Stimulated activated CD4-positive, alpha-beta T cell treated with anti-CD3 and anti-CD28 coated beads, Interleukin-1b, Interleukin-23, amount 100 ng/mL, for 4 hours (primary cell): ENCODE results near the gene BTG2.
A peak's percentile ranks its signal among the peaks of the same experiment; 100 is the strongest.

Experiments used
- DNase-seq, 2 donors: peaks; one replicate each; pipeline ENCODE4 v3.0.0-alpha.2; 2020; ENCODE audit warnings: low read depth in 2 of 2

BTG2 gene

DNA sequence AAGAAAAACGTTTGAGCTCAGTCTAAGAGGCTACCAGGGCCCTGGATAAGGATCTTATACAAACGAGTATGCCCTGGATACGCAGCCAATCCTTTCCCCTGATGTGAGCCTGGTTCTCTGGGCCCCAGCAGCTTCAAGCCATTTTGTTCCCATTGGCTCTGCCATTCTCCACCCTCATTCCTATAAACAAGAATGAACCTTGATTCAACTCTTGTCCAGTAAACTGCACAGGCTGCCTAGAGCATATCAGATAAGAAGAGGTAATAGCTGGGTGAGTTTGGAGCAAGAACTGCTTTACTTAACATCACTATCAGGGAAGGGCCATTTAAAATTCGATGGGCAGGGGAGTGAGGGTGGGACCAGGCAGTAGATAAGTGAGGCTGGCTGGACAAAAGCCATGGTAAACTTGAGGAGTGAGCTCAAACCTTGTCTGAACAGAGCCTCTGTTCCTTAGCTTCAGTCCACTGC lies 11.3 kb downstream of the BTG2 start:
- DNase-seq, result no peak

DNA sequence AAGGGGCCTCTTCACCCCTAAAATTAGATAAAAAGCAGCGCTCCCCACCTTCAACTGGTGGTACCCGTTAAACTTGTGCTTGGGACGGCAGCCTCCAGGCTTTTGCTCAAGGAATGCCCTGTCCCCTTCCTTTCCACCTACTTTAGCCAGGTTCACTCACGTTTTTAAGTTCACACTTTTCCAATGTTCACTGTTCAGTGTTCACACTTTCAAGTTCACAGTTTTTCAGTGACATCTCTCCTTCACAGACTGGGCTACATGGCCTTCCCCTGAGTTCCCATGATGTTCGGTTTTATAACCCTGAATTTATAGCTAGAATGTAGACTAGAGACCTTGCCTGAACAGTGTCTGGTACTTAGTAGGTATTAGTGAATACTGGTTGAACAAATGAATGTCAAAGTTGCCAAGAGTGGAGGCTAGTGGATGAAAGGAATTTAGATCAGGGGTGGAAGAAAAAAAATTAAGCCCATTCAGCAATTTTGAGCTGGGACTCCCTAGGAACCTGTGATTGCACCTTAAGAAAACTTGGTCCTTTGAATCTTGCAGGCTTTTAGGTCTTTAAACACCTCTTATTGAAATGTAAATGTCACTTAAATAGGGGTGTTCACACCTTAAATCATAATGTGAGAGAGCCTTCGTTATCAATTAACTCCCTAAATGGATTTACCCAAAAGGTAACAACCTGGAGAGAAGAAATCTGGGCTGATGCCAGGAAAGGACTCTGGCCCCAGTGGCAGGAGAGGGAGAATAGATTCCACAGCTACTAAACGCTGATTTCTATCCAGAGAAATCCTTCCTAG lies 12.3 kb downstream of the BTG2 start:
- no peak for DNase-seq

DNA sequence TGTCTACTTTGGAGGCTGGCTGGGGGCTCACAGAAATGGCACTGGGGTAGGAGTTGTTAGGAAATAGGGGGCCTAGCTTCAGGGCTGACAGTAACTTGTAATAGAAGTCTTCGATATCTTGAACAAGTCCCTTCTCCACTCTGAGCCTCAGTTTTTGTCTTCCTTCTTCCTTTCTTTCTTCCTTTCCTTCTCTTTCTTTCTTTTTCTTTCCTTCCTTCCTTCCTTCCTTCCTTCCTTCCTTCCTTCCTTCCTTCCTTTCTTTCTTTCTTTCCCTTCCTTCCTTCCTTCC lies 12.9 kb downstream of the BTG2 start:
- DNase-seq, result no peak

DNA sequence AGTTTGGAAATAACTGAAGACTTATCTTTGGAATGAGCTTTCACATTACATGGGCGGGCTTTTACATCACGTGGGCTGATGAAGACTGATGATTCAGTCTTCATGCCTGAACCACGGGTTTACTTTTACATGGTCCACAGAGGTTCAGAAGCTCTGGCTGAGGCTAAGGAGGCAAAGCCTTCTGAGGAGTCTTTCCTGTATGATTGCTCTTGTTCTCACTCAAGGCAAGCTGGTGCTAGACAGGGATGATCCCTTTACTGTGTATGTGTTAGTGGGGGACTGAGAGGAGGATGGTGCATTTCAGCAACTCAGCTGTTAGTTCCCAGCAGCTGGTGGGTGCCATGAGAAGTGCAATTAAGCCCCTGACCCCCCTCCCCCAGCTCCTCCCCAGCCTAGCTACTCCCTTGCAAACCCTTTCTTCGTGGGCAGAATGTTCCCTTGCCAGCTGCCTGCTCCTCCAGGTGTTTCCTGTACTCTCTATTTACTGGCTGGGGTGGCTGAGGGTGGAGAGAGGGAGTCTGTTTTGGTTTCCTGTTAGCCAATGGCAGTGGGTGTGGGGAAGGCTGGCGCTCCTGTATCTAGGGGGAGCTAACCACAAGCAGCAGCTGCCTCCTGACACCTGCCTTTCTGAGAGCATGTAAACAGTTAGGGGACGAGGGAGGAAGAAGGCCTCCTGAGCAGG lies 15.4 kb downstream of the BTG2 start:
- DNase-seq, result no peak

DNA sequence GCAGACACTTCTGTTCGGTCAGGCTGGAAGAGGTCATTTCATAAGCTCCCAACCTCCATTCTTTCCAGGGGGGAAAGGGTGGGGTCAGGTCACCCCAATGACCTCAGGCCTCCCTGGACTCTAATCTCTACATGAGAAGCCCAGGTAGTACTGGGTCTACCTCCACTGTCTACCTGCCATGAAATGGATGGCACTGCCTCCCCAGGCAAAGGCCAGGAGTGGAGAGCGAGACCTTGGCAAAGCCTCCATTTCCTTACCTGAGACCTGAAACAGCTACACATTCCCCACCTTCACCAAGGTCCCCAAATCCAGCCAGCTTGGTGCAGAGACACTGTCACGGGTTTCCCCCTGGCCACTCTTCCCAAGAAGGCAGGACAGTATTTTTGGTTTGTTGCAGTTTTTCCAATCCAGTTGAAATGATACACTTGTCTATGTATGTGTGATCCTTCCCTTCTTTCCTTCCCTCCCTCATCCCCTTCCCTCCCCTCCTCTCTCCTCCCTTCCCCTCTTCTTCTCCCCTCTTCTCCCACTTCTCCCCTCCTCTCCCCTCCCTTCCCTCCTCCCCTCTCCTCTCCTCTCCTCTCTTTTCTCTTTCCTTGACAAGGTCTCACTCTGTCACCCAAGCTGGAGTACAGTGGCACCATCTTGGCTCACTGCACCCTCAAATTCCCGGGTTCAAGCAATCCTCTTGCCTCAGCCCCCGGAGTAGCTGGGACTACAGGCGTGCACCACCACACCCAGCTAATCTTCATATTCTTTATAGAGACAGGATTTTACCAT lies 16.1 kb downstream of the BTG2 start:
- DNase-seq, result no peak

DNA sequence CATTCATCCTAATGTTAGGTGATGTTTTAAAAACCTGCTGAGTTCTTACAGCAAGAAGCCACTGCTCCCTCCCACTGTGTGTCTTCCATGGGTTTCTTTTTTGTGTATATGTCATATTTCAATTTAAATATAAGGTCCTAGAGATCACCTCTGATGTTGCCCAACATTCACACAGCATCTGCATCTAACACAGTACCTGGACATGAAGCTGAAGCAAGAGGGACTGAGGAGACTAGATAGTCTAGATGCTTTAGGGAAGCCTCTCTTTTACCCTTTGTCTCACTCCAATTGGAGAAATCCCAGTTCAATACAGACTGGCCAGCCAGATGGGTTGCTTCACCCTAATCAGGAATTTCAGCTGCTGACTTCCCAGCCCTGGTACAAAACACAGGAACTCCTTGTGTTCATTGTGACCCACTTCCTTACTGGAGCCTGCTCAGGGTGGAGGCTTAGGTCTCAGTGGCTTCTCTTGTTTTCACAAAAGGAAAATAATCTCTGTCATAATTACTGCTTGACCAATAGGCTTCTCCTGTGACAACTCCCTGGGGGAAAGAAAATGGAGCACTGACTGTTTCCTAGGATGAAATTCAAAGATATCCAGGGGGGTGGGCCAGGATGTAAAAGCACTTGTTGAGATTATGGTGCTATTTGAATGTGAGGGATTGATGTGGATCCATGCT lies 17.3 kb downstream of the BTG2 start:
- DNase-seq, result no peak

DNA sequence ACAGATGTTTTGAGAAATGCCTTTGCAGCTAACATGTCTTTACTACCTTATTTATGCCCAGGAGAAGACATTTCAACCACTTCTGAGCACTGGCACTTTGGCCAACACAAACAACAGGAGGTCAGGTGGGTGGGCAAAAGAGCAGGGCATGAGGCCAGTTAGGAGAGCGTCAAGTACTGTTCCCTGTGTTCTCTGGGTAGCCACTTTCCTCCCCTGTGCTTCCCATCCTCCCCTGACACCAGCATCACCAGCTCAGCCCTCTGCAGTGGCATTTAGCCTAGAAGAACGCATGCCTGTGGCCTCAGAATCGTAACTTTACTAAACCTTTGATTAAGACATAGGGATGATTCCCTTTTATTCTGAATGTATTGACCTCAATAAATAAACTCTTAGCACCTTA lies 18.3 kb downstream of the BTG2 start:
- no peak for DNase-seq

DNA sequence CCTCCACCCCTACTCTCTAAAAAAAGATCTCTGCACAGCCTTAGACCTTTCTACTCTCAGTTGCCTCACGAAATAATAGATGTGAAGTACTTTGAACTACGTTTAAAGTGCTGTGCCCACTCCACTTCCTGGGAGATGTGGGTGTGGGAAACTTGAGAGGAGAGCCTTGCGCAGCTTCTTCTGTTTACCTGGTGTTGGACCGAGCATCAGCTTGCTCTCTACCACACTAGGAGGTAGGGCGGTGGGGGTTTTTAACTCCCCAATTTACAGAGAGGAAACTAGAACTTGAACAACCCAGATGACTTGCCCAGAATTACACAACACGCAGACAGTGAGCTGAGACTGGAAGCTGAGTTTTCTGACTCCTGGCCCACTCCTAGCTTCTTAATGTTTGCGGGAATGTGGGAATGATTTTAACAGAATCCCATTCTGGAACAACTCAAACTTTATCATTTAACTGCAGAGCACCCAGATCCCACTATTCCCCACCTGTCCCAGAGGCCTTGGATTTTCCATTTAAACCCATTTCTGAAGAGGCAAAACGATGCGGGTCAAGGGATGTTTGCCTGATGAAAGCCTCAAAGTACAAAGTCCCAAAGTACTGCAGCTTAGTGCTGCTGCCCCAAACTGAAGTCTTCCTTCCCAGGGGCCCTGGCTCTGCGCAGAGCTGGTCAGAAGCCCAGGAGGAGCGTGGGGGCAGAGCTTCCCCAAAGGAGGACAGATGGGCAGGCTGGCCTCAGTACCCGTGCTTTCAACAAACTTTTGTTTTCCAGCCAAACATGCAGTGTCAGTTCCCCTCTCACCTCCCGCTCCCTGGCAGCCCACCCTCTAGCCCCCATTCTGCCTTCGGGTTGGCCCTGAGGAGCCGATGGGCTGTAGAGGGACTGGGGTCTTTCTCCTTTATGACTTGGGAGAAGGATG lies 19.0 kb downstream of the BTG2 start:
- DNase-seq, result no peak

DNA sequence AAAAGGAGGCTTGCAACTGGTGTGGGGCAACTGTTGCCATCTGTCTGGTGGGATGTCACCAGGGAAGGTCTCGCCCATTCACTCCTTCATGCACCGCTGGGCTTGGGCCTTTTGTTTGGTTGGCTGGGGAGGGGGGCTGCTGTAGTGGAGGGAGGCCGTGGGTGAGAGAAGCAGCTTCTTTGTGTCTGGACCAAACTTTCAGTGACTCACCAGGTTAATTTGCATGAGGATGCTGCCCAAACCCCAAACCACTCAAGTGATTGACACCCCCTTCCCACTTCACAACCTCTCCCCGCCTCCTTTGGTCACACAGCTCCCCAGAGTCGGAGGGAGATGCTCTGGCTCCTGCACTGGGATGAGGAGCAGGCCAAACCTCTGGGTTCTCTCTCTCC lies 19.7 kb downstream of the BTG2 start:
- no peak for DNase-seq

DNA sequence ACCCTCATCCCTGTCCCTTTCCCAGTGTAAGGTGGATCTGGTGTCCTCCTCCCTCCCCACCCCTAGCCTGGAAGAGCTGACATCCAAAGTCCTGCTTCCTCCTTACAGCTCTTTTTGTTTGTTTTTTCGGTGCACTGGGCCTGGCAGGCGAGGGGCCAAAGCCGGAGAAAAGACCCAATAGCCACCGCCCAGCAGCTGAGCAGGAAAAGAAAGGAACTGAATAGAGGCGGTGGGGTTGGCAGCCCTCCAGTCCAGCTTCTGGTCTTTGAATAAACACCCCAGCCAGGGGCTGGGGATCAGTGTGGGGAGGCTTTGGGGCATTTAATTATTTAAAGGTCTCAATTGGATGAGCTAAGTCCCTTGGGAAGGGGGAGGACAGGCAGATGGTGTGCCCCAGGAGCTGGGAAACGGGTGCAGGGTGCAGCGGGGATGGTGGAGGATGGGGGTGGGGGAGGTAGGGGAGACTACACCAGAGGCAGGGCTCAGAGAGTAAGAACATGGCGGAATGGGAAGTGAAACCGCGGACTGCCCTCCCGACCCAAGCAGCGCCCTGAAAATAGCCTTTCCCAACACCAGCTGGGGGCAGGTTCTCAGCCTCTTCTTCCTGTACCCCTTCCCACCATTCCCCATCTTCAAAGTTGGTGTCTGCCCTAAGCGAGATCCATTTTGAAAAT lies 20.2 kb downstream of the BTG2 start:
- no peak for DNase-seq

DNA sequence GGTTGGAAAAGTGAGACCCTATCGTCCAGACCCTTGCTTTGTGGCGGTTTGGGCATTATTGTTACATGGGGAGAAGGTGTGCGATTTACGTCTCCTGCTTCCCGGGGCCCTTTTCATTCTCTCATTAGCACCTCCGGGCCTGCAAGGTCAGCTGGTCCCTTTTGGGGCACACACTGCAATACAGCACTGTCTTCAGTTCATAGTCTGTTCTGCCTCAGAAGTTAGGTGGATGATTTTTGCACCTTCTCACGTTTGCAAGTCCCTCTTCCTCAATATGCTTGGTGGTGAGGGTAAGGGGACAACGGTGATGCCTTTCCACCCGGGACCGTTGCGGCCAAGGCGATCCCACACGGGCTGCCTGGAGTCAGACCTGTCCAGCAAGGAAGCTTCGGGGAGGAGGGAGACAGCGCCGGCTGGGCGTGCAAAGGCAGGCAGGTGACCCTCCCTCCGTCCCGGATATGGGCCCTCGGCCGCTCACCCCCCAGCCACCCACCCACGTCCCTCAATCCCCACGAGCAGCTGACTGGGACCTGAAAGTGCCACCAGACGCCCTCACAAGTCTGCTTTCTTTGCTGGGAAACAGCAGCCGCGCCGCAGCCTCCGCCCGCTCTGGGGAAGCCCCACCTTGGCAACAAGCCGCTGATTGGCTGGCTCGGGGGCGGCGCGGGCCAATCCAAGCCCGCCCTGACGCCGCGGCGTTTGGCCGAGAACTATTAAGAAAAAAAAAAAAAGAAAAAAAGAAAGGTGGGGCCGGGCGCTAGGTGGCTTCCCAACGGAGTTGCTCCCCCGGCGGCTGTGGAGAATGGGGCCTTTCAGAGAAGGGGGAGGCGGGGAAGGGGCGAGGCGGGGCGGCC lies 21.7 kb downstream of the BTG2 start:
- peak; percentile 89 for DNase-seq

DNA sequence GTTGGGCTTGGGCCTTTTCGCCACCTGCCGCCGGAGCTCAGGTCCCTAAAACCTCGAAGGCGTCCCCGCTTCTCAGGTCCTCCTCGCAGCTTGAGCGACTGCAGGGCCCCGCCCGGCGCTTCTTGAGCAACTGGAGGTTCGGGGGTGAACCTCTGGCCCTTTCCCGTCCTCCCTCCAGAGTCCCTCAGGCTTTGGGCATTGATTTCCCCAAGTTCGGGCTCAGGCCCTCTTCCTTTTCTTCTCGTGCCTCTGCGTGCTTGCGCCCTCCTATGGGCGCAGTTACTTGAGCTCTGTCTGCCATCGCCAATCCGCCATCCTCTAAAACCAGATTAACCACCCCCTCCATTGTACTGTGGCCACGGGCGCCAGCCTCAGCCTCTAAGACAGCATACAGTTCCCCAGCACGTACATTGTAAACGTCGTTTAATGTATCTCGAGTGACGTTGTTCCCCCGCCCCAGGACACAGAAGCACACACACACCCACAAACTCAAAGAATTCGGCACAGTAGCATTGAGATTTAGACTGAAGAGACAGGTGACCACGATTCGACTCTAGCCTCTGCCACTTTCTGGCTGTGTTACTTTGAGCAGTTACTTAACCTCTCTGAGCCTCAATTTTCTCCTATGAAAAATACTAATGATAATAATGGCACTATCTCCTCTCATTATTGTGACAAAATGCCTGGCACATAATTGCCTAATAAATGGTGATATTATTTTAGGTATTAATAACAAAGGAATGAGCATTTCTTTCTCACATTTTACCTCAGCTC lies 22.6 kb downstream of the BTG2 start:
- DNase-seq, result peak in 1 of 2 donors; percentile 33

DNA sequence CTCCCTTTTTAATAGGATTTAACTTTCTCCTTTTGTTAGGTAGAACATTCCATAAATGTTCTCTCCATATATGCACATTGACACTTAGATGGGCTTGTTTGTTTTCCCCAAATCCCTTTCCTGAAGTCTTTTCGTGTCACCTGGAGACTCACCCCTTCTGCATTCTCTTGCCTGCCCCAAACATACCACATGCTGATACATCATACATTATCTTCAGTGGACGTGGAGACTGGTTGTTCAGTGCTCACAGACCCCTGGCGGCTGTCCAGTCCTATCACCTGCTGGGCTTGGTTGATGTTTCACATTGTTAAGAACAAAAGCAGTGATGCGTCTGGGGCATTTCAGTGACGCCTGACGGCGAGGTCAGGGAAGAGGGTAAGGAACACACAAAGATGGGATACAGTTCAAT lies 23.4 kb downstream of the BTG2 start:
- no peak for DNase-seq

DNA sequence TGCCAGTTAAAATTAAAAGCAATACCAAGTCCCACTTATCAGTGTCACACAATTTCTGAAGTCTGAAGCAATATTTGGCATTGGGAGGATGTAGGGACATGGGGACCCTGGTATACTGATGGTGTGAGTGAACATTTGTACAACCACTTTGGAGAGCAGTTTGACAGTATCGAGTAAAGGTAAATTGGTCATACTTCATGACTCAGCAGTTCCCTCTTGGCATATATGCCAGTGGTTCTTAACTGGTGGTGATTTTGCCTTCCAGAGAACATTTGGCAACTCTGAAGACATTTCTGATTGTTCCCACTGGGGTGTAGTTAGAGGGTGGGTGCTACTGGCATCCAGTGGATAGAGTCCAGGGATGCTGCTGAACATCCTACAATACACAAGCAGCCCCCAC lies 25.9 kb downstream of the BTG2 start:
- no peak for DNase-seq

DNA sequence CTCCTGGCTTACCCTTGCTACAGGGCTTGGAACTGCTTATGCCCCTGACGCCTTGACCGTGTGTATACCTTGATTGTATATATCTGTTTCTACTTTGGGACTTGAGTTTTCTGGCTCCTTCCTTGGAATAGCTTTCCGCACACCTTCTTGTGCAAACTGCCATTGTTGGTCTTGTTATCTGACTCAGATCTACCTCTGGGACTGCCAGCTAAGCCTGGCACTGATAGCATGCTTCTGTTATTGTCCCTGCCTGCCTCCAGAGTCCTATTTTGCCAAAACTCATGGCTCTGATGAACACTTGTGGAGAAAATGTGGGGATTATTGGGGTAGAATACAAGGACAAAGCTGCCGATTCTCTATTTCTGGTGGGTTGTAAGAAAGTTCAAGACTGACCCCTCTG lies 30.2 kb downstream of the BTG2 start:
- no peak for DNase-seq

DNA sequence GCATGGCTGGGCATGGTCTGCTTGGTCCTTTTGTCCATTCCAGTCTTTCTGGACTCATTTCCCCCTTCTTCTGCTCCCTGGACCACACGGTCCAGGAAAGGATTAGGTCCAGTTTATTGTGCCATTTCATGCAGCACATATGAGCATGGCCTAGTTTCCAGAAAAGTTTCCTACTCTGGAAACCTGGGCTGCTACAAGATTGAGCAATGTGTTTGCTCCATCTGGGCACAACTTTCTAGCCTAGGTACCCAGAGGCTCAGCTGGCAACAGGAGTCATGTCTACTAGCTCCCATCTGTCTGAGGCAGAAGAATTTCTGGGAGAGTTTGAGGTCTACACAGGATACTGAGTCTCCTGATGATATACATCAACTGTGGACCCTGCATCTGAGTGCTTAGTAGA lies 30.8 kb downstream of the BTG2 start:
- no peak for DNase-seq

DNA sequence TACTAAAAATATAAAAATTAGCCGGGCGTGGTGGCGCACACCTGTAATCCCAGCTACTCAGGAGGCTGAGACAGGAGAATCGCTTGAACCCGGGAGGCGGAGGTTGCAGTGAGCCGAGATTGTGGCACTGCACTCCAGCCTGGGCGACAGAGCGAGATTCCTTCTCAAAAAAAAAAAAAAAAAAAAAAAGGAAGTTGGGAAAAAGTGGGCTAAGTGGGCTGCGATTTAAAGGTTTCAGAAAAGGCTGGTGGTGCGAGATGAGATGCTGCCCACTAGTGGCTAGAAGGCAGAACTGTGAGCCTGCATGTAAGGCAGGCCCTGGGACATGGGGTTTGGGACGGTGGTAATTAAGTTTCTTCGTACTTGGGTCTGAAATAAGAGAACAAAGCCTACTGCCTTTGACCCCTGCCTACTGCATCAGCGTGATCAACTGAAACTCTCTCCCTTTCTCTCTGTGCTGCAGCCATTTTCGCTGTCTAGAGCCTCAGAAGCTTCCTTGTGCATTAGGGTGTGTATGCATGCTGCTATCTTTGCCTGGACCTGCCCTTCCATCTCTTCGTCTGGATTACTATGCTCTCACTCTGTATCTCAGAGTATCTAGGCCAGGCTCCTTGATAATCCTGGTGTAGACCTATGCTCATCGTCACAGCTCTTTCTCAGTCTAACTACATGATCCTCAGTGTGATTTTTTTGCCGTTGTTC lies 33.2 kb downstream of the BTG2 start:
- peak; percentile 34 to 45 for DNase-seq

DNA sequence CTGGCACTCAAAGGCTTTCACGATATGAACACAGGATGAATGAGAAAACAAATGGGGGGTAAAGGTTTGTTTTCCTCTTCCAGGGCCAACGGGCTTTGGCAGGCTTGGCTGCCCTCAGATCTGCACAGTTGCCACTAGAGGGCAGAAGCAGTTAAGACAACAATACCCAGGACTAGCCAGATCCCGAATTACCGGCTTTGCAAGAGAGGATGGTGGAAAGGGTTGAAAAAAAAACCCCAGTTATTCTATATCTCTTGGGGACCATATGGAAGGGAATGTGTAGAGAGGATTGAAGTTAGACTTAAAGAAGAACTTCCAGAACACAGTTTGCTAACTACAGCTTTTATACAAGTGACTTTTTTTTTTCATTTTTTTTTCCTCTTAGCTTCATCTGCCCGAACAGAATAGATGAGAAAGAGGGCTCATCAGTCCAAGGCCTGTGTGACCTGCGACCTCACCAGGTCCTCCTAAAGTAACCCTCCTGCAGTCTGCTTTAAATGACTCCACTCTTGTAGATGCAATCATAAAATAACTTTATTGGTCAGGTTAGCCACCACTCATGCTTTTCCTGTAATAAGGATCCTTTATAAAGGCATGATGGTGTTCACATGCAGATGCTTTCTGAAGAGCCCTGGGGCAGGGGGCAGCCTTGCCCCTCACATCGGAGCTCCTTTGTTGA lies 34.9 kb downstream of the BTG2 start:
- DNase-seq, result peak in 1 of 2 donors; percentile 49
